GM23248 (cell line): ENCODE data around the gene KCTD15. TPM values are rescaled to one million over a fixed set of nuclear protein-coding genes. Genes with fewer than 3 reads are reported as not detected.

Experiments
- DNase-seq: peaks from one replicate; pipeline ENCODE4 v3.0.0-alpha.2; 2015
- H2AFZ ChIP-seq: fragments of 200-600 bp; sonication (generic); 2 replicates; pipeline ENCODE4 v1.6.1; 2016; ENCODE audit warnings: antibody characterized with exemption
- H3F3A ChIP-seq: fragments of 200-600 bp; sonication (generic); 2 replicates; pipeline ENCODE4 v1.6.1; 2016; ENCODE audit warnings: mild to moderate bottlenecking, antibody characterized with exemption, mixed run types; ENCODE audit not compliant: insufficient read depth
- H3K27ac ChIP-seq: fragments of 200-600 bp; sonication (generic); 2 replicates; pipeline ENCODE4 v1.5.1; 2016; ENCODE audit warnings: mild to moderate bottlenecking
- H3K27me3 ChIP-seq: fragments of 200-600 bp; sonication (generic); replicated peaks from 2 replicates; pipeline ENCODE4 v1.6.1; 2016; ENCODE audit warnings: mild to moderate bottlenecking; ENCODE audit not compliant: insufficient read depth
- H3K36me3 ChIP-seq: fragments of 200-600 bp; sonication (generic); 2 replicates; pipeline ENCODE4 v1.6.1; 2016; ENCODE audit warnings: low read depth, mild to moderate bottlenecking
- H3K4me1 ChIP-seq: fragments of 200-600 bp; sonication (generic); 2 replicates; pipeline ENCODE4 v1.6.1; 2016; ENCODE audit warnings: mild to moderate bottlenecking; ENCODE audit not compliant: insufficient read depth
- H3K4me2 ChIP-seq: fragments of 200-600 bp; sonication (generic); one replicate; pipeline ENCODE4 v1.6.1; 2016; ENCODE audit warnings: mild to moderate bottlenecking; ENCODE audit not compliant: unreplicated experiment
- H3K4me3 ChIP-seq: fragments of 200-600 bp; sonication (generic); 2 replicates; pipeline ENCODE4 v1.5.1; 2016; ENCODE audit warnings: mild to moderate bottlenecking
- H3K79me2 ChIP-seq: fragments of 200-600 bp; sonication (generic); 2 replicates; pipeline ENCODE4 v1.6.1; 2016; ENCODE audit warnings: mild to moderate bottlenecking; ENCODE audit not compliant: insufficient read depth
- H3K9ac ChIP-seq: fragments of 200-600 bp; sonication (generic); 2 replicates; pipeline ENCODE4 v1.6.1; 2016; ENCODE audit warnings: mild to moderate bottlenecking
- H3K9me2 ChIP-seq: fragments of 200-600 bp; sonication (generic); 2 replicates; pipeline ENCODE4 v1.6.1; 2016; ENCODE audit warnings: mixed run types, mild to moderate bottlenecking, moderate library complexity; ENCODE audit not compliant: insufficient read depth
- H3K9me3 ChIP-seq: fragments of 200-600 bp; sonication (generic); one replicate; pipeline ENCODE4 v1.6.1; 2017; ENCODE audit warnings: low read depth
- H4K20me1 ChIP-seq: fragments of 200-600 bp; sonication (generic); 2 replicates; pipeline ENCODE4 v1.6.0; 2016; ENCODE audit not compliant: insufficient read depth
- EZH2 ChIP-seq: fragments of 200-600 bp; sonication (generic); IDR thresholded peaks from 2 replicates; pipeline ENCODE4 v1.6.1; 2018; ENCODE audit warnings: antibody characterized with exemption, mild to moderate bottlenecking; ENCODE audit not compliant: insufficient read depth, poor library complexity, severe bottlenecking
- EZH2phosphoT487 ChIP-seq: fragments of 200-600 bp; sonication (generic); IDR thresholded peaks from 2 replicates; pipeline ENCODE4 v1.6.1; 2018; ENCODE audit warnings: antibody characterized with exemption, moderate library complexity, mild to moderate bottlenecking, low read depth; ENCODE audit not compliant: insufficient read depth
- WGBS, 2 experiments: methylation state at CpG; one replicate each; pipeline ENCODE4 v1.1.6; 2015 to 2017; ENCODE audit warnings: low lambda C conversion rate in 2 of 2, low coverage in 1 of 2; ENCODE audit errors: missing lambda C conversion rate in 2 of 2; 5-methylcytosine and 5-hydroxymethylcytosine counted together
- in situ Hi-C: fragments of 300-500 bp; cut with MboI; formaldehyde crosslinking; loops from 2 replicates; pipeline ENCODE4 v1.15.0; 2020
- polyA plus RNA-seq: library from polyadenylated mRNA; unstranded; fragments of >200 nt; fragmentation: Nextera tagmentation; extraction: Ambion mirVana; gene quantifications from 2 replicates; pipeline ENCODE4 v1.2.1, GENCODE V29; 2016
- total RNA-seq: library from RNA; depleted of rRNA; stranded (reverse); fragments of >200 nt; shearing (Covaris generic); gene quantifications from 2 replicates; pipeline ENCODE4 v1.2.3, GENCODE V29; 2014

KCTD15 gene
- total and polyA plus RNA-seq, 2 experiments from 2014 or later, result 7.5 to 117 TPM

DNA sequence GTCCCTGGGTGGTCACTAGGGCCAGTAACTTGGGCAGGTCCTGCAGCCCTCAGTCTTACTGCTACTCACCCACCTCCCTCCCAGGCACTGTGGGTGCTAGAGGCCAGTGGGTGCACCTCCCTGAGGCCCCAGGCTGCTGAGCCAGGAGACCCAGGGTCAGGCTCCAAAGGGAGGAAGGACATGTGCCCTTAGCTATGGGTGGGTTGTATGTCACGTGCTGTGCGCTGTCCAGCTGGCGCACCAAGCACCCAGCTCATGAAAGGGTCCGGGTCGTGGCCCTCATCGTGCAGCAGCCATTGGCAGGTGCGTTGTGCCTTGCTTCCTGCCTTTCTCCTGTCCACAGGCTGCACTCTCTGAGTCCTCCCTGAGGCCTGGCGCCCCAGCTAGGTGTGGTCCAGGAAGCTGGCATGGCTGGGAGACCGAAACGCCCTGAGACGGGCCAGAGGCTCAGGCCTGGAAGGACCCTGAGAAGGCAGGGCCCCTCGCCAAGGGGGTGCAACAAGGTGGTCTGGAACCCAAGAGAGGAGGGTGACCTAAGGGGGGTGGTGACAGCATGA lies 47.0 kb upstream of the KCTD15 start:
- WGBS, 2 experiments, result 50 to 51% methylated on average over 12 of the region's 12 CpGs
- Histone ChIP-seq H3K27ac (no peak overlapping the region), H3K79me2 (no peaks in the 10 kb centered on the region), H3K27me3 (0 out of 2 replicates have a peak, but pooled peaks cover 6% of the 10 kb centered on the region), H3K4me2 (no peak overlapping the region), H4K20me1 (no peaks in the 10 kb centered on the region), H3F3A (no peaks in the 10 kb centered on the region), H3K4me1 (no peaks in the 10 kb centered on the region), H3K9ac (no peak overlapping the region), H3K9me3 (no peaks in the 10 kb centered on the region), H2AFZ (no peak overlapping the region), H3K9me2 (no peaks in the 10 kb centered on the region), H3K36me3 (no peaks in the 10 kb centered on the region), H3K4me3 (no peak overlapping the region)
- in situ Hi-C loops, result no loop called here
- no peak for TF ChIP-seq EZH2
- no peak for TF ChIP-seq EZH2phosphoT487
- DNase-seq, result no peak

DNA sequence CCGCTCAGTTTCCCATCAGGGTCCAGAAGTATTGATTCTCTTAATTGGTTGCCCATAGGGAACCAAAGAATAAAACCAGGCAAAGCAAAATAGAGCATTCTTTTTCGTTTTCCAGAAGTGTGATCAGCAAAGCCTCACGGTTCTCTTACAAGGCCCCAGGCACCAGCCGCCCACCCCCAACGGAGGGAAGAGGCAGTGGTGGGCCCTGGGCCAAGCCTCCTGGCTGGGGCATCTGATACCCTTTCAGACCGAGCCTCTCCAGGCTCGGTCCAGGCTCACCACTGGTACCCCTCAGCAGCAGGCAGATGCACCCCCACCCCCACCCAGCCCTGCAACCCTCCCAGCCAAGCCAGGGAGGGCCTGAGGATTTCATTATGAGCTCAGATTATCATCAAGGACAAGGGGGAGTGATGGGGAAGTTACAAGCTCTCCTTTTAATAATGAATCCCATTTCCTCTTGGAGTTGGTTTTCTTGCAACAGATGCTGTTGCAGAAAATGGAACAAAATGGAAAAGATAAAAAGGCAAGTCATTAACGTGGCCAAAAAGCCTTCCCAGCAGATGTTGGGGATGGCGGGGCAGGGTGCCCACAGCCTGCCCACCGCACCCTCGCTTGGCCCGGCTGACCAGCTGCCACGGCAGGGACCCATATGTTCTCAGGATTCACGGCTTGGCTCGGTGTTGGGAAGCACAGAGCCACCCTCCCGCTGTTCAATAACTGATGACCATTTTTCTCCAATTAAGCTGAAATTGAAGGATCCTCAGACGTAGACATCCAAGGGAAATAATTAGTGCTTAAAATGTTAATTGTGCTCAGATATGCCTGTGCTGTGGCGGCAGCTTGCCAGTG lies 45.9 kb upstream of the KCTD15 start:
- H3K4me2 ChIP-seq, result no peak overlapping the region
- no peaks in the 10 kb centered on the region for H3K79me2 ChIP-seq
- WGBS, 2 experiments, result 33 to 34% methylated on average over 16 to 18 of the region's 18 CpGs
- H3F3A ChIP-seq, result no peaks in the 10 kb centered on the region
- no peak overlapping the region for H3K4me3 ChIP-seq
- TF ChIP-seq EZH2phosphoT487 (no peak), EZH2 (no peak)
- H3K9ac ChIP-seq, result no peak overlapping the region
- DNase-seq, result no peak
- H2AFZ ChIP-seq, result no peak overlapping the region
- peaks cover 11% of the 10 kb centered on the region for H3K27me3 ChIP-seq
- no peak overlapping the region for H3K27ac ChIP-seq
- no peaks in the 10 kb centered on the region for H3K4me1 ChIP-seq
- in situ Hi-C loops, result no loop called here
- no peaks in the 10 kb centered on the region for H3K36me3 ChIP-seq
- no peaks in the 10 kb centered on the region for H4K20me1 ChIP-seq
- H3K9me3 ChIP-seq, result no peaks in the 10 kb centered on the region
- no peaks in the 10 kb centered on the region for H3K9me2 ChIP-seq

DNA sequence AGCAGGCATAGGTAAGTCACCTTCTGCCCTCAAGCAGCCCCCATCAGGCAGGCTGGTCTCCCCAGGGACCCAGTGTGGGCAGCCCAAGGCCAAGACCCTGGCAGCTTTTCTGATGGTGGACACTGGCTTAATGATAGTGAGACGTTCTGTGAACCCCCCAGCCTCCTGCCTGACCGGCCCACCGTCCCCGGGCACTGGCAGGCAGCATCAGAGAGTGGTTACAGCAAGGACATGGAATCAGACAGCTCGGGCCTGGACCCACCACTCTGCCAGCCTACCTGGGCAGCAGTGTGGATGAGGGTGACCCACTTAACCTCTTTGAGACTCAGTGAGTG lies 45.3 kb upstream of the KCTD15 start:
- Histone ChIP-seq H3K4me2 (no peak overlapping the region), H3K27me3 (peaks cover 11% of the 10 kb centered on the region), H3K79me2 (no peaks in the 10 kb centered on the region), H3K9ac (no peak overlapping the region), H3K4me3 (no peak overlapping the region), H3K27ac (no peak overlapping the region), H3K4me1 (no peaks in the 10 kb centered on the region), H3K9me2 (no peaks in the 10 kb centered on the region), H3K36me3 (no peaks in the 10 kb centered on the region), H3F3A (no peaks in the 10 kb centered on the region), H4K20me1 (no peaks in the 10 kb centered on the region), H2AFZ (no peak overlapping the region), H3K9me3 (no peaks in the 10 kb centered on the region)
- WGBS, 2 experiments, result 57 to 61% methylated on average over 5 of the region's 5 CpGs
- DNase-seq, result no peak
- no peak for TF ChIP-seq EZH2
- no peak for TF ChIP-seq EZH2phosphoT487
- in situ Hi-C loops, result no loop called here

DNA sequence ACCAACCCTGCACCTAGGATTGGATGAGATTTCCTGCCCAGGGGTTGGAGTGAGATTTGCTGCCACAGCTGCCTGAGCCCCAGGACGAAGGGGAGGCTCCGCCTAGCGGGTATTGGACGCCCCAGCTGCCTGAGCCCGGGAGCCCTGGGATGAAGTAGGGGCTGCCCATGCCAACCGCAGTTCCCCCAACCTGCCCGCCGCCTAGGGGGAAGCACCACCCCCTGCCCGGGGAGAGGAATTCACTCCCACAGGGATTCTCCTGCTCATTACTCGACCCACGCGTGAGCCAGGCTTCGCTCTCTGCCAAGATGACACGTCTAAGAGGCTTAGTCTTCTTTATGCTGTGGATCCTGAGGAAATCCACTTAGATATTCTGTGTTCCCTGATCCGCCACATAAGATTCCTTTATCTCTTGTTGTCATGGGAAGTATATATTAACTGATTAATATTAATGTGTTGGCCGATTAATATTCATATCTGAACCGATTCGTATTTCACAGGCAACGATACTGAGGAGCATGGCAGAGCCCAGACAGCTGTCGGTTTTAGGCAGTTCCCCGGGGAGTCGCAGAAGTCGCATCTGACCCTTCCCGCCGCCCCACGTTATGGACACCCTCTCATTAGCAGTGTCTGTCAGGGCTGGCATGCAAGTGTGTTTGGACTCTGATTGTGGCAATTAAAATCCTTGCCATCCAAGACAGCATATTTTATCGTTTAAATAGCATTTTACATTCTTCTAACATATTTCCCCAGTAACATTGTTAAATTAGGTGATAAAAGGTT lies 44.5 kb upstream of the KCTD15 start:
- Histone ChIP-seq H3K4me2 (no peak overlapping the region), H3K9me2 (no peaks in the 10 kb centered on the region), H3K9ac (no peak overlapping the region), H3K27ac (no peak overlapping the region), H4K20me1 (no peaks in the 10 kb centered on the region), H3K79me2 (no peaks in the 10 kb centered on the region), H3K9me3 (no peaks in the 10 kb centered on the region), H3K27me3 (peaks cover 11% of the 10 kb centered on the region), H3F3A (no peaks in the 10 kb centered on the region), H2AFZ (no peak overlapping the region), H3K4me3 (no peak overlapping the region), H3K36me3 (no peaks in the 10 kb centered on the region), H3K4me1 (no peaks in the 10 kb centered on the region)
- TF ChIP-seq EZH2 (no peak), EZH2phosphoT487 (no peak)
- DNase-seq, result no peak
- in situ Hi-C loops, result no loop called here
- 35 to 36% methylated on average over 27 of the region's 27 CpGs for WGBS, 2 experiments
